Hepatocyte (in vitro differentiated cells): Measurements from ENCODE around the gene EHBP1. TPM values are rescaled to one million over a fixed set of nuclear protein-coding genes. Genes with fewer than 3 reads are reported as not detected.
A peak's percentile ranks its signal among the peaks of the same experiment; 100 is the strongest.

Experiments
- DNase-seq: peaks from one replicate; pipeline ENCODE4 v3.0.0-alpha.2; 2016; ENCODE audit warnings: low spot score
- H2AFZ ChIP-seq: fragments of 200-600 bp; sonication (generic); 2 replicates; pipeline ENCODE4 v1.6.0; 2016; ENCODE audit warnings: antibody characterized with exemption, mild to moderate bottlenecking
- H3K27ac ChIP-seq: fragments of 200-600 bp; sonication (generic); 2 replicates; pipeline ENCODE4 v1.5.1; 2016; ENCODE audit warnings: mild to moderate bottlenecking
- H3K27me3 ChIP-seq: fragments of 200-600 bp; sonication (generic); 2 replicates; pipeline ENCODE4 v1.6.1; 2016
- H3K36me3 ChIP-seq: fragments of 200-600 bp; sonication (generic); replicated peaks from 2 replicates; pipeline ENCODE4 v1.5.1; 2016; ENCODE audit warnings: low read depth; ENCODE audit not compliant: insufficient read depth
- H3K4me1 ChIP-seq: fragments of 200-600 bp; sonication (generic); 2 replicates; pipeline ENCODE4 v1.5.1; 2016; ENCODE audit warnings: mild to moderate bottlenecking, moderate library complexity; ENCODE audit not compliant: insufficient read depth
- H3K4me2 ChIP-seq: fragments of 200-600 bp; sonication (generic); 2 replicates; pipeline ENCODE4 v1.6.0; 2016
- H3K4me3 ChIP-seq: fragments of 200-600 bp; sonication (generic); 2 replicates; pipeline ENCODE4 v1.5.1; 2016; ENCODE audit warnings: mild to moderate bottlenecking
- H3K79me2 ChIP-seq: fragments of 200-600 bp; sonication (generic); 2 replicates; pipeline ENCODE4 v1.6.0; 2017; ENCODE audit warnings: mild to moderate bottlenecking
- H3K9me2 ChIP-seq: fragments of 200-600 bp; sonication (generic); replicated peaks from 2 replicates; pipeline ENCODE4 v1.6.0; 2017; ENCODE audit warnings: mild to moderate bottlenecking; ENCODE audit not compliant: insufficient read depth
- H3K9me3 ChIP-seq: fragments of 200-600 bp; sonication (generic); 2 replicates; pipeline ENCODE4 v1.5.1; 2016; ENCODE audit warnings: low read depth, mild to moderate bottlenecking
- H4K20me1 ChIP-seq: fragments of 200-600 bp; sonication (generic); 2 replicates; pipeline ENCODE4 v1.6.0; 2016; ENCODE audit warnings: mild to moderate bottlenecking; ENCODE audit not compliant: insufficient read depth, poor library complexity, severe bottlenecking
- CTCF ChIP-seq: fragments of 200-600 bp; sonication (generic); IDR thresholded peaks from 2 replicates; pipeline ENCODE4 v1.5.1; 2016; ENCODE audit warnings: antibody characterized with exemption, mild to moderate bottlenecking; ENCODE audit not compliant: poor library complexity
- EZH2 ChIP-seq: fragments of 200-600 bp; sonication (generic); IDR thresholded peaks from 2 replicates; pipeline ENCODE4 v1.6.1; 2016; ENCODE audit warnings: antibody characterized with exemption, mild to moderate bottlenecking, borderline replicate concordance
- EZH2phosphoT487 ChIP-seq: fragments of 200-600 bp; sonication (generic); IDR thresholded peaks from one replicate; pipeline ENCODE4 v1.6.1; 2018; ENCODE audit warnings: antibody characterized with exemption, mild to moderate bottlenecking, low read depth, moderate library complexity; ENCODE audit not compliant: unreplicated experiment, severe bottlenecking
- WGBS: methylation state at CpG from one replicate; pipeline ENCODE4 v1.1.6; 2016; ENCODE audit warnings: low lambda C conversion rate; ENCODE audit errors: missing lambda C conversion rate; 5-methylcytosine and 5-hydroxymethylcytosine counted together
- polyA plus RNA-seq: library from polyadenylated mRNA; unstranded; fragments of >200 nt; fragmentation: Nextera tagmentation; extraction: Ambion mirVana; gene quantifications from 2 replicates; pipeline ENCODE4 v1.2.1, GENCODE V29; 2016
- total RNA-seq: library from RNA; depleted of rRNA; stranded (reverse); fragments of >200 nt; gene quantifications from 2 replicates; pipeline ENCODE4 v1.2.3, GENCODE V29; 2014

Gene EHBP1
- total and polyA plus RNA-seq, 2 experiments from 2014 or later, result 11.4 to 34.6 TPM

- Histone ChIP-seq H3K36me3 (no peaks in the 10 kb centered on the region), H4K20me1 (peaks cover 23% of the 10 kb centered on the region), H3K79me2 (no peaks in the 10 kb centered on the region), H3K27me3 (peaks cover 95% of the 10 kb centered on the region), H3K4me1 (peaks cover 45% of the 10 kb centered on the region), H3K4me2 (no peak overlapping the region), H3K27ac (no peak overlapping the region), H3K4me3 (no peak overlapping the region), H3K9me3 (no peaks in the 10 kb centered on the region), H3K9me2 (no peaks in the 10 kb centered on the region), H2AFZ (no peak overlapping the region)
- 53% methylated on average over 26 of the region's 27 CpGs for WGBS
- TF ChIP-seq CTCF (no peak), EZH2 (no peak), EZH2phosphoT487 (no peak)
- no peak for DNase-seq
These were observed 347.0 kb downstream of the EHBP1 start for GRCh38 chr2:63052411-63053080.

GRCh38 chr2:63053081-63053888 is 347.8 kb downstream of the EHBP1 start:
- Histone ChIP-seq H3K4me2 (peak overlapping the region; percentile 71), H3K27me3 (peaks cover 95% of the 10 kb centered on the region), H3K9me2 (no peaks in the 10 kb centered on the region), H3K4me3 (no peak overlapping the region), H3K27ac (no peak overlapping the region), H3K9me3 (no peaks in the 10 kb centered on the region), H3K79me2 (no peaks in the 10 kb centered on the region), H3K4me1 (peaks cover 39% of the 10 kb centered on the region), H2AFZ (no peak overlapping the region), H3K36me3 (no peaks in the 10 kb centered on the region), H4K20me1 (peaks cover 16% of the 10 kb centered on the region)
- DNase-seq, result no peak
- TF ChIP-seq EZH2 (peak; percentile 28), EZH2phosphoT487 (peak; percentile 75), CTCF (no peak)
- 25% methylated on average over 34 of the region's 34 CpGs for WGBS

GRCh38 chr2:63053889-63054602 is 348.5 kb downstream of the EHBP1 start:
- DNase-seq, result peak; percentile 13
- H3K4me3 ChIP-seq, result no peak overlapping the region
- no peaks in the 10 kb centered on the region for H3K9me3 ChIP-seq
- H4K20me1 ChIP-seq, result peaks cover 10% of the 10 kb centered on the region
- H3K27ac ChIP-seq, result no peak overlapping the region
- peaks cover 95% of the 10 kb centered on the region for H3K27me3 ChIP-seq
- WGBS, result 5% methylated on average over 48 of the region's 48 CpGs
- TF ChIP-seq EZH2phosphoT487 (peak; percentile 46), EZH2 (peak; percentile 84), CTCF (peak; percentile 29)
- H3K4me2 ChIP-seq, result peak overlapping the region; percentile 71
- peaks cover 39% of the 10 kb centered on the region for H3K4me1 ChIP-seq
- no peaks in the 10 kb centered on the region for H3K79me2 ChIP-seq
- H3K9me2 ChIP-seq, result no peaks in the 10 kb centered on the region
- no peaks in the 10 kb centered on the region for H3K36me3 ChIP-seq
- no peak overlapping the region for H2AFZ ChIP-seq
